Stimulated activated CD8-positive, alpha-beta memory T cell treated with anti-CD3 and anti-CD28 coated beads, Interleukin-2, amount 100 ng/mL, for 1 hour (primary cell): Measurements from ENCODE around the gene HENMT1.
"Not testable (repeated sequence)": the region's sequence is repeated elsewhere in the genome, so short reads cannot be mapped to it uniquely, and the experiment has no call there.

ENCODE experiments used
- DNase-seq, 2 donors: peaks; one replicate each; pipeline ENCODE4 v3.0.0-alpha.2; 2020; ENCODE audit warnings: low read depth in 2 of 2

The HENMT1 gene

GRCh38 chr1:108671143-108671542 lies 10.2 kb upstream of the HENMT1 start:
- no peak for DNase-seq

DNA sequence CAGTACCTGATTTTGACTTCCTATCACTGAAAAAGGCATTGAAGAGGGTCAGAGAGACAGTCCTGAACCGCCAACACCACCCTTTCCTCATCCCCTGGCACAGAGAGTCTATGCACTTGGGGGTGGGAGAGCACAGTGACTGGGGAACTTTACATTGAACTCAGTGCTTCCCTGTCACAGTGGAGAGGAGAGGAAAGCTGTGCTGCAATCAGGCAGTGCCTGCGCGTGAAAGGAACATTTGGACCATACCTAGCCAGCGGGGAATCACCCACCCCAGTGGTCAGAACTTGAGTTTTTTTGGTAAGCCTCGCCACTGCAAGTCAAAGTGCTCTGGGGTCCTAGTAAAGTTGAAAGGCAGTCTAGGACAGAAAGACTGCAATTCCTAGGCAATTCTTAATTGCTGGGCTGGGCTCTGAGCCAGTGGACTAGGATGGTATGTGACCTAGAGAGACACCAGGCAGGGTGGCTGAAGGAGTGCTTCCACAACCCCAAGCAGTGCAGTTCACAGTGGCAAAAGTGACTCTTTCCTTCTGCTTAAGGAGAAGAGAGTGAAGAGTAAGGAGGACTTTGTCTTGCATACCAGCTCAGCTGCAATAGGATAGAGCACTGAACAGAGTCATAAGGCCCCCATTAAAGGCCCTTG lies 9.4 kb upstream of the HENMT1 start:
- no peak for DNase-seq

DNA sequence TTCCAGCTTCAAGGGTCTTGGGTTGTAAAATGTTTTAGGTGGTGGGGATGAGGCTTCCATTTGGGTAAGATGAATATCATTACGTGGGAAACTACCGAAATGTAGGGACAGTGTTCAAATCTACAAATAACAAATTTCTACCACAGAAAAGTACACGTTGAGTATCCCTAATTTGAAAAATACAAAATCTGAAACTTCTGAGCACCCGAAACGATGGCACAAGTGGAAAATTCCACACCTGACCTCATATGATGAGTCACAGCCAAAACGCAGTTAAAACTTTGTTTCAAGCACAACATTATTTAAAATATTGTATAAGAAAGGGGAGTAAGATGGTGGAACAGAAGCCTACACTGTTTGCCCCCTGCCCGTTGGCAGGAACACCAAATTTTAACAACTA lies 8.8 kb upstream of the HENMT1 start:
- DNase-seq, result no peak

DNA sequence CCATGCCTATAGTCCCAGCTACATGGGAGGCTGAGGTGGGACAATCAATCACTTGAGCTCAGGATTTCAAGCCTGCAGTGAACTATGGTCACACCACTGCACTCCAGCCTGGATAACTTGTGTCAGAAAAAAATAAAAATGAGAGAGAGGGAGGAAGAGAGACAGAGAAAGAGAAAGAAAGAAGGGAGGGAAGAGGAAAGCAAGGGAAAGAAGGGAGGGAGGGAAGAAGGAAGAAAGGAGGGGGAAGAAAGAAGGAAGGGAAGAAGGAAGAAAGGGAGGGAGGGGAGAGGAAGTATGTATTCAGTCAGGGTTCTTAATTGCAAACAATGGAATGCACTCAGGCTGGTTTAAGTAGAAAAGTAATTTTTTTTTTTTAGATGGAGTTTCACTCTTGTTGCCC lies 7.9 kb upstream of the HENMT1 start:
- no peak for DNase-seq

DNA sequence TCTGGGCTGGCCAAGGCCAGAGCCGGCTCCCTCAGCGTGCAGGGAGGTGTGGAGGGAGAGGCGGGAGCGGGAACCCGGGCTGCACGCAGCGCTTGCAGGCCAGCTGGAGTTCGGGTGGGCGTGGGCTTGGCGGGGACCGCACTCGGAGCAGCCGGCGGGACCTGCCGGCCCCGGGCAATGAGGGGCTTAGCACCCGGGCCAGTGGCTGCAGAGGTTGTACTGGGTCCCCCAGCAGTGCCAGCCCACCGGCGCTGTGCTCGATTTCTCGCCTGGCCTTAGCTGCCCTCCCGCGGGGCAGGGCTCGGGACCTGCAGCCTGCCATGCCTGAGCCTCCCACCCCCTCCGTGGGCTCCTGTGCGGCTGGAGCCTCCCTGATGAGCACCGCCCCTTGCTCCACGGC lies 6.5 kb upstream of the HENMT1 start:
- not testable (repeated sequence) for DNase-seq

- no peak for DNase-seq
Observed at GRCh38 chr1:108665771-108666170, 4.9 kb upstream of the HENMT1 start.

- no peak for DNase-seq
Observed at GRCh38 chr1:108665067-108665466, 4.2 kb upstream of the HENMT1 start.

DNA sequence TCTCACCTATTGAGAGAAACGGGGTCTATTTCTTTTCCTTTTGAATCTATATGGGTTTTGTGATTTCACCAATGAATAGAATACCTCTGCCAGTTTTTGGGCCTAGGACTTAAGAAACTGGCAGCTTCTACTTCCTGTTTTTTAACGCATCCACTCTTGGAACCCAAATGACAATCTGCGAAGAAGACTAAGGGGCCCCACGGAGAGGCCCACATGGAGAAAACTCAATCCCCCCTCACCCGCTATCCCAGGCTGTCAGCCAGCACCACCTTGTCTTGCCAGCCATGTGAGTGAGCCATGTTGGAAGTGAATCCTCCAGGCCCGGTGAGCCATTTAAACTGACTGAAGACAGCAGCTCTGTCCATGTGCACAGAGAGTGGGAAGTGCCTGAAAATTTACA lies 3.6 kb upstream of the HENMT1 start:
- no peak for DNase-seq

- DNase-seq, result no peak
Observed at GRCh38 chr1:108663074-108663473, 2.2 kb upstream of the HENMT1 start.

- DNase-seq, result no peak
Observed at GRCh38 chr1:108657356-108658080, 3.4 kb downstream of the HENMT1 start.

DNA sequence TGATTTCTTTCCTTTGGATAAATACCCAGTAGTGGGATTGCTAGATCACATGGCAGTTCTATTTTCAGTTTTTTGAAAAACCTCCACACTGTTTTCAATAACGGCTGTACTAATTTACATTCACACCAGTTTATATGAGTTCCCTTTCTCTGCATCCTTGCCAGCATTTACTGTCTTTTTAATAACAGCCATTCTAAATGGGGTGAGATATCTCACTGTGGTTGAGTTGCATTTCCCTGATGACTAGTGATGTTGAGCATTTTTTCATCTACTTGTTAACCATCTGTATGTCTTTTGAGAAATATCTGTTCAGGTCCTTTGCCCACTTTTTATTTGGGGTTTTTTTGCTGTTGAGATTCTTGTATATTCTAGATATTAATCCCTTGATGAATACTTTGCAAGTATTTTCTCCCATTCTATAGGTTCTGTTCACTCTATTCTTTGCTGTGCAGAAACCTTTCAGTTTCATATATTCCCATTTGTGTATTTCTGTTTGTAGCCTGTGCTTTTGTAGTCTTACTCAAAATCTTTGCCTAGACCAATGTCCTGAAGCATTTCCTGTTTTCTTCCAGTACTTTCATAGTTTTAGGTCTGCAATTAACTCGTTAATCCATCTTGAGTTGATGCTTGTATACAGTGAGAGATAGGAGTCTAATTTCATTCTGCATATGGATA lies 7.3 kb downstream of the HENMT1 start:
- DNase-seq, result no peak

- peak; percentile 62 to 64 for DNase-seq
Observed at GRCh38 chr1:108646648-108647269, 14.1 kb downstream of the HENMT1 start.

- DNase-seq, result no peak
Observed at GRCh38 chr1:108646265-108646647, 14.6 kb downstream of the HENMT1 start.

DNA sequence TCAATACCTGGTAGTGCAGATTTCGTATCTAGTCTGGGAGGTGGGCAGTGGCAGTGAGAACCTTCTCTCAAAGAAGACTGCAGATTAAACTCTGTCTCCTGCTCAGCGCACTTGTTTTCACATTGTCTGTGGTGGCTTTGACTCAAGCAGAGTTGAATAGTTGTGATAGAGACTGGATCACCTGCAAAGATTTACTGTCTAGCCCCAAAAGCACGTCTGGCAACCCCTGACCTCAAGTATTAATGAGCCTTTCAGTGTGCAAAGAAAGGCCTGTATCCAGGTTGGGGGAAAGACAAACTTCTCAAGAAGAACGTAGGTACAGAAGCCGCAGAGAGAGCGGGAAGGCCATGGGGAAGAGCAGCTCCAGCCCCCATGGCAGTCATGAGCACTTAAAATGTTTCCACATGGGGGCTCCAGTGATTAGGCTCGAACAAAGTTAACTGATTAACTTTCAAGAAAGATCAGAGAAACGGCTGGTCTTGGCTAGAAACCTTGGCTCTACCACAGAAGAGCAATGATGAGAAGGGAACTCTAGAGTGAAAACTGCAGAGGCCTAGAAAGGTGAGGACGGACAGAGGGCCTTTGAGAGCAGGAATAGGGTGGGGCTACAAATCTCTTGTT lies 15.2 kb downstream of the HENMT1 start:
- DNase-seq, result no peak

DNA sequence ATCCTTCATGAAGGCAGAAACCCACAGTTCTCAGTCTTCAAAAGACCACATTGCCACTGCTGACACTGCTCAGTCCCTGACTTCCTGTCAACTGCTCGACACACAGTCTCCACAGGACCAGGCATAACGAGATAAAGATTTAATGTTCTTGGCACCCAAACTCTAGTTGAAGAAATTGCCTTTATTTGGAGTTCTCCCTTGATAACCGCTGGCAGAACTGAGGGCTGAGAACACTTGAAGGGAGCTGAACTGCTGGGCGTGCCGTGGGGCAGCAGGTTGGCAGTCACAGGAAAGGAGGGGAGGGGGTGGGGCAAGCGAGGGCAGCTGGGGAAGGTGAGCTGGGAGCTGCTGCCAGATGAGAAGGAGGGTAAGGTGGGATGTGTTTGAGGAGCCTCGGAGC lies 15.9 kb downstream of the HENMT1 start:
- peak in 1 of 2 donors; percentile 26 for DNase-seq

DNA sequence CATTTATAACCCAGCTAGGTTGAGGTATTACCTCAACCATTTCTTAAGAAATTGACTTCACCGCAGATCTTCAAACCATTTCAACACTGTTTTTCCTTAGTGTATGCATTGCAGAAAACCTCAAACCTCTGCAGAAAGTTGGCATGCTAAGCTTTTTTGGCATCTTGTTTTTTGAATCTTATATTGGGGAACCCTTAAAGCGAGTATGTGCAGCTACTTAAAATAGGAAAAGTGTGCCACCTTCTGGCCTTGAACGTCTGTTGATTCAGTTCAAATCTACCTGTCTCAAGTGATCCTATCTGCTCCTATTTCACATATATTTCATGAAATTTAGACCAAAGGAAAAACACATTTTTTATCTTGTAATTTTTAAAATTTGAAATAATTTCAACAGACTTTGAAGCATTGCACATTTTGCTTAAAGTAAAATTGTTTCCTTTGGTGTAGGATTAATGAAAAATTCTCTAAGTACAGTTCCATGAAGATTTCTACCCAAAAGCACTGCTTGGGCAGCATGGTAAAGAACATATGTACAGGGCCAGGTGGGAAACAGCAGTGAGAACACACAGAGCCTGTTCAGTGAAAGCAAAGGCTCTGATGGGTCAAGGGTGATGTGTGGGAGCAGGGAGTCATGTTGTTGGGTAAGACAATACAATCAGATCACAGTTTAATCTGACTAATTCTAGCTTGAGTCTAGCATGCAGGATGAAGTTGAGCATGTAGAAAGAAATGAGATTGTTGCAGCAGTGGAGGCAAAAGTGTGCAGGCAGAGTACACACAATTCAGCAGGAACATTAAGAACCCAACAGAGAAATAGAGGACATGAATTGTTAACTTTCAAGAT lies 17.2 kb downstream of the HENMT1 start:
- peak; percentile 10 to 17 for DNase-seq

GRCh38 chr1:108640863-108641262 lies 20.0 kb downstream of the HENMT1 start:
- DNase-seq, result not testable (repeated sequence)

DNA sequence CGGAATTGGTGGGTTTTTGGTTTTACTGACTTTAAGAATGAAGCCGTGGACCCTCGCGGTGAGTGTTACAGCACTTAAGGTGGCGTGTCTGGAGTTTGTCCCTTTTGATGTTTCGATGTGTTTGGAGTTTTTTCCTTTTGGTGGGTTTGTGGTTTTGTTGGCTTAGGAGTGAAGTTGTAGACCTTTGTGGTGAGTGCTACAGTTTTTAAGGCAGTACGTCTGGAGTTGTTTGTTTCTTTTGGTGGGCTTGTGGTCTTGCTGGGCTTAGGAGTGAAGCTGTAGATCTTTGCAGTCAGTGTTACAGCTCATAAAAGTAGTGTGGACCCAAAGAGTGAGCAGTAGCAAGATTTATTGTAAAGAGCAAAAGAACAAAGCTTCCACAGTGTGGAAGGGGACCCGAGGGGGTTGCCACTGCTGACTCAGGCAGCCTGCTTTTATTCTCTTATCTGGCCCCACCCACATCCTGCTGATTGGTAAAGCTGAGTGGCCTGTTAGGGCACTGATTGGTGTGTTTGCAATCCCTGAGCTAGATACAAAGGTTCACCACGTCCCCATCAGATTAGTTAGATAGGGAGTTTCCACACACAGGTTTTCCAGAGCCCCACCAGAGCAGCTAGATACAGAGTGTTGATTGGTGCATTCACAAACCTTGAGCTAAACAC lies 20.9 kb downstream of the HENMT1 start:
- peak; percentile 14 to 17 for DNase-seq

- no peak for DNase-seq
Observed at GRCh38 chr1:108636876-108637275, 24.0 kb downstream of the HENMT1 start.

GRCh38 chr1:108634521-108634920 lies 26.4 kb downstream of the HENMT1 start:
- DNase-seq, result no peak

GRCh38 chr1:108628665-108629064 lies 32.2 kb downstream of the HENMT1 start:
- DNase-seq, result no peak
